Activated CD8-positive, alpha-beta memory T cell treated with anti-CD3 and anti-CD28 coated beads, Interleukin-2, amount 50 U/mL, for 24 hours (primary cell): ENCODE results near the gene C1QL1.

ENCODE experiments used
- DNase-seq: peaks from one replicate; pipeline ENCODE4 v3.0.0-alpha.2; 2020; ENCODE audit errors: extremely low read depth

C1QL1 gene

GRCh38 chr17:44968225-44969143, at the start of gene C1QL1:
C1QL1 (minus strand) TSS chr17:44968303; CDS start chr17:44968048, 255 bp downstream.
- DNase-seq = peak; percentile 63

DNA sequence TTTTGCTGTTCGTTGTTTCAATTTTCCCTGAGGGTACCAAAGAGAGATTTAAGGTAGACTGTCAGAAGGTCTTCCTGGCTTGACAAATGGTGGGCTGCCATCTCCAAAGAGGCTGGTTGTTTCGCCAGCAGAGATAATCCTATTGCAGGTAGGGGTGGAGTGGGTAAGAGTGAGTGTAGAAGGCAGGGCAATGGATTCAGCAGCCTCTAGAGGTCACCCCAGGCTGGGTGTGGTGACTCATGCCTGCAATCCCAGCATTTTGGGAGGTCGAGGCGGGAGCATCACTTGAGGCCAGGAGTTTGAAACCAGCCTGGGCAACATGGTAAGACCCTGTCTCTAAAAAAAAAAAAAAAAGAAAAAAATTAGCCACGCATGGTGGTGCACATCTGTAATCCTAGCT, 48.7 kb upstream of the C1QL1 start:
- no peak for DNase-seq

- DNase-seq = no peak
Measured at GRCh38 chr17:45016237-45016636, 48.1 kb upstream of the C1QL1 start.

DNA sequence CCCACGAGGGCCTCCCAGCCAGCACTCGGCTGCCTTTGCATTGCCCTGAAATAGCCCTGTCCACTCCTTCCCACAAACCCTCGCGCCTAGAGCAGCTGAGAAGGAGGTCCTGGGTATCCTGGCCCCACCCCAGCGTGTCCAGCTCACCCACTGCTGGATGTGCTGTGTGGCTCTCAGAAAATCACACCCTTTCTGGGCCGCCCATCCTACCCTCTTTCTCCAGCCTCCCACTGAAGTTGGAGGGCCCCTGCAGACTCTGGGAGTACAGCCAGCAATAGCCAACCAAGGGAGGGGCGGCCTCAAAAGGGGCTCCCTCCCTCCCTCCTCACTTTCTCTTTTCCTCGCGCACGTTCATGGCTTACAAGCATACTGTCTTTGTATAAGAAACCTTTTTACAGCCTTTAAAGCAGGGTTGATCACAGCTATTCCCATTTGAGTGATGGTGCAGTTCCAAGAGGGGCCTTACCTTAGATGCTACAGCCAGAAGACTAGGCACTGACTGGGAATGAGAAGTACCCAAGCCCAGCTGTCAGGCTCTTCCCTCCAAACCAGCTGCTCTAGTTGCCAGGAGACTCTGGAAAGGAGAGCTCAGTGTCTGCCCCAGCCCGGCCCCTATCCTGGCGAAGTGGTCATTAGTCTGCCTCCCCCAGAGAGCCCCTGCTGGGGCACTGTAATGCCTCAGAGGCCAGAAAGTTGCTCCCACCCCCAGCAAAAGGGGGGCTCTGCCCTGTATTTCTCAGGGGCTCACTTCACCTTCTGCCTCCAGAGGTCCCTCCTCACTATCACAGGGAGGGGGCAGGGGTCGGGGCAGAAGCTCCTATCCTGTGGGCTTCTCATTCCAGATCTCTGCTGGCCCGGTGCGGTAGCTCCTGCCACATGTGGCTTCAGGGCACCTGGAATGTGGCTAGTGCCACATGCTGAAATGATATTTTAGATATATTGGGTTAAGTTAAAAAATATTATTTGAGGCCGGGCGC, 45.2 kb upstream of the C1QL1 start:
- DNase-seq = no peak

- DNase-seq = no peak
Measured at GRCh38 chr17:45011767-45012166, 43.7 kb upstream of the C1QL1 start.

- DNase-seq = no peak
Measured at GRCh38 chr17:45009676-45010467, 41.8 kb upstream of the C1QL1 start.

DNA sequence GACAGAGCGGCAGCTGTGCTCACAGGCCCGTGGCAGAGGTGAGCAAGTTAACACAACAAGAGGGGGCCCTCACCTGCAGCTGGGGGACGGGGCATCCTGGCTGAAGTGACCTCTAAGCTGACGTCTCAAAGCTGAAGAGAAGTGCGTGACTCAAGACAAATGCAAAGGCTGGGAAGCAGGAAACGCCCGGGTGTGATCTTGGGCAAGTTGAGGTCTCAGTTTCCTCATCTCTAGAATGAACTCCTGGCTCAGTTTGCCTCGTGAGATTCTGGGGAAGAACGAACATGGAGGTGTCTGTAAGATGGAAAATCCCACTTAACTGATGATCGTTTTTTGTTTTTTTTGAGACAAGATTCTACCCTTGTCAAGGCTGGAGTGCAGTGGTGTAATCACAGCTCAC, 40.1 kb upstream of the C1QL1 start:
- DNase-seq = no peak

DNA sequence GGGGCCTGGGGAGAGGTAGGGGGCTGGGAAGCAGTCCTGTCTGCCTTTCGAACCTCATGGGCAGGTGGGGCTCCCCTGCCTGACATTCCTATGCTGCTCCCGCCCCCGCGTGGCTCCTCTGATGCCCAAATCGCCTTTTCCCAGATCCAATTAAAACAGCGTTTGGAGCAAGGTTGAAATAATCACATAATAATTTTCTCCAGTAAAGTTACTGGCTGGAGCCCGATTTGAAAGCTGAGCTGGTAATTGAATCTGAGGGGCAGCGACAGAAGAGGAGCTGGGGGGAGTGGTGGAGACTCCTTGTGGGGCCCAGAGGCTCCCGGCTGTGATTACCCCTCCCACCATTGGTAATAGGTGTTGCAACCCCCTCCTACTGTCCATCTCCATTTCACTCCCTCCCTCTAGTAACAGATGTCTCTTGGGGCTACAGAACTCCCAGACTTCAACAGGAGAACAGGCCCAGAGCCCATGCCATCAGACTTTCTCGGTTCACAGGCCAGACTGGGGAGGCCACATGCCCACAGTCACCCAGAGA, 38.9 kb upstream of the C1QL1 start:
- DNase-seq = no peak

- DNase-seq = no peak
Measured at GRCh38 chr17:45005700-45006099, 37.6 kb upstream of the C1QL1 start.

- no peak for DNase-seq
Measured at GRCh38 chr17:45004388-45004787, 36.3 kb upstream of the C1QL1 start.

- DNase-seq = no peak
Measured at GRCh38 chr17:45003877-45004276, 35.8 kb upstream of the C1QL1 start.

GRCh38 chr17:45001310-45001709, 33.2 kb upstream of the C1QL1 start:
- DNase-seq = no peak

- no peak for DNase-seq
Measured at GRCh38 chr17:44999433-44999832, 31.3 kb upstream of the C1QL1 start.

GRCh38 chr17:44998646-44999045, 30.5 kb upstream of the C1QL1 start:
- no peak for DNase-seq

DNA sequence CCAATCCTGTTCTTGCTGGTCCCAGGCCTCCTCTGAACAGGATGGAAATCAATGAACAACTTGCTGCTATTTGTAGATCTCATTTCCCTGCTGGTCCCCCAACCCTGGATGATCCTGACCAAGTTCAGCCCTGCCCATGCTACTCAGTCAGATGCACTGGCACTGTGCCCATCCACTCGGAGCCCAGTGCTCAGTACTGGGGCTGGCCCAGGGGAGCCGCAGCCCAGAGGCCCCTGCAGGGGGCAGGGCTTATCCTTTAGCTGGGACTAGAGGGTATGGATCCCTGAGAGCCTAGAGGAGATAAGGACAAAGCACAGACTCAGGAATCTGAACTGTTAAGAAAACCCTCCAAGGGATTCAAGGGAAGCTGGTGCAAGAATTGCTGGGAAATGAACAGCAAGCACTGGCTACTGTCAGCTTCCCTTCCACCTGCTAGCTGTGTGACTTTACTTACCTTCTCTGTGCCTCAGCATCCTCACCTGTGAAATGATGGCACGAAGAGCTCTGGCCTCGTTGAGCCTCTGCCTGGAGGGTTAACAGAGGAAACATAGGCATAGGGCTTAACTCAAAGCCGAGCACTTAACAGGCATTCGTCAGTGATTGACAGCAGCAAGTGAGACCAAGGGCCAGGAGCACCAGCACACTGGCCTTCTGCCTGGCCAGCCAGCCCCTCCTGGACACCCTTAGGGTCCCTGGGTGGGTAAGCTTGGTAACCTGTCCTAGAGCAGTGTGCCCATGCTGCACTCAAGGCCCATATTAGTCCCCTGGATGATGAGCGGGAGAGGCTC, 29.8 kb upstream of the C1QL1 start:
- no peak for DNase-seq

- DNase-seq = no peak
Measured at GRCh38 chr17:44996304-44996703, 28.2 kb upstream of the C1QL1 start.

GRCh38 chr17:44995436-44996001, 27.4 kb upstream of the C1QL1 start:
- no peak for DNase-seq

DNA sequence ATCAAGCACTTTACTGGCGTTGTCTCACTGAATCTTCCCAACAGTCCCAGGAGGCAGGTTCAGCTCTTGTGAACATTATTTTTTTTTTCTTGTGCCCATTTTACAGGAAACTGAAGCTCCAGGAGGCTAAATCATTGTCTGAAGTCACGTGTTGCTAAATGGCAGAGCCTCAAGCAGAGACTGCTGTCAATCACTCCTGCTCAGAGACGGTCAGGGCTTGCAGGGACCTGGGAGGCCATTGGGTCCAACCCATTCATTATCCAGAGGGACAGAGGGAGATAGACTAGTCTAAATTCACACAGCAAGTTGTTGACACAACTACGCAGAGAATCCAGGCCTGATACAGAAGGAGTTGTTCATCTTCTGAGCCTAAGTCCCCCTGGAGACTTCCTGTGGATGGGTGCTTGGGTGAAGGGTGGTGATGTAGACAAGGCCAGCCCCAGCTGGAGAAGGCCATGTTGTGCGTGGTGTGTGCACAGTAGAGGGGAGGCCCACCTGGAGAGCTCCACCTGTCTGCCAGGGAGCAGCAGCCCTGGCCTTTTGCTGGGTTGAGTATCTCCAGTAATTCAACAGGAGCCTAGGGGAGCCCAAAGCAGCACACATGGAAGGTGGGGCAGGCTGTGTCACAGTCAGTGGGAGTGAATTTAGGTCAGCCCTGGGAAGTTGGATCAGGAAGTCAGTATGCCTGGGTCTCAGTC, 24.3 kb upstream of the C1QL1 start:
- DNase-seq = no peak

GRCh38 chr17:44990994-44991393, 22.9 kb upstream of the C1QL1 start:
- no peak for DNase-seq
